Measurements from ENCODE around the gene L1TD1. TPM values are rescaled to one million over a fixed set of nuclear protein-coding genes. Genes with fewer than 3 reads are reported as not detected.
"Not testable (repeated sequence)": the region's sequence is repeated elsewhere in the genome, so short reads cannot be mapped to it uniquely, and the experiment has no call there.

L1TD1 gene
- total and polyA plus RNA-seq, 9 of the 15 experiments (the other 6 are each of a cell fraction or from before 2014, with no cell fraction given): 0.09 TPM; not detected in 8

- FAIRE-seq: no peak
- no peaks in the 10 kb centered on the region; a peak in 1 of 5 replicates for H3K27me3 ChIP-seq (ENCODE audit: control insufficient read depth in 2 of 2, insufficient read depth in 2 of 2, low read length in 2 of 2)
- 0% methylated on average over 7 of the region's 7 CpGs for WGBS (ENCODE audit: insufficient coverage, low coverage, missing lambda C conversion rate)
- no peaks in the 10 kb centered on the region for H3K9me1 ChIP-seq (ENCODE audit: control insufficient read depth, insufficient read depth, low read length)
- intact Hi-C loops (cut with micrococcal nuclease) (no loop called here), in situ Hi-C loops (cut with MboI) (loop anchor here (5.0 to 10.0 kb wide), 2 partner anchors 229 to 556 kb away; no protein-coding TSS in a partner anchor)
- H3K27ac ChIP-seq (ENCODE audit: extremely low read depth, low read depth, low read length): no peak overlapping the region
- no peaks in the 10 kb centered on the region for H4K20me1 ChIP-seq (replicated peaks; ENCODE audit: control insufficient read depth, insufficient read depth, low read length)
- no peak overlapping the region for H3K9ac ChIP-seq (ENCODE audit: insufficient read depth in 1 of 2, low read depth in 2 of 2, low read length in 2 of 2)
- ChIA-PET POLR2A (no interaction called here), CTCF (ENCODE audit: low intra/inter-chr PET ratio) (no interaction called here)
- no peak for DNase-seq (ENCODE audit: extremely low read depth in 1 of 4, low spot score in 3 of 4)
- no peak for ATAC-seq
- H3K4me1 ChIP-seq (replicated peaks in 1 of 2; ENCODE audit: control insufficient read depth in 2 of 2, insufficient read depth in 2 of 2, low read length in 2 of 2): no peaks in the 10 kb centered on the region
- H3K9me3 ChIP-seq (replicated peaks; ENCODE audit: control insufficient read depth, insufficient read depth, low read depth, low read length): no peaks in the 10 kb centered on the region
- no peak overlapping the region for H3K4me2 ChIP-seq (ENCODE audit: insufficient read depth, low read length)
- TF ChIP-seq CCAR2 (IDR thresholded peaks at IDR 0.05; ENCODE audit: low read depth, low read length): no peak
- no peak for TF ChIP-seq EWSR1 (IDR thresholded peaks at IDR 0.05; ENCODE audit: borderline replicate concordance, low read depth, partially characterized antibody)
- TF ChIP-seq FOXP4 (CRISPR knock-in tag; IDR thresholded peaks at IDR 0.05; ENCODE audit: borderline replicate concordance): no peak
- no peak for TF ChIP-seq PHF8 (IDR thresholded peaks at IDR 0.05; ENCODE audit: borderline replicate concordance, low read length)
- TF ChIP-seq DMBX1 (CRISPR knock-in tag; IDR thresholded peaks at IDR 0.05; ENCODE audit: borderline replicate concordance): no peak
- TF ChIP-seq ZNF699 (CRISPR knock-in tag; IDR thresholded peaks at IDR 0.05; ENCODE audit: insufficient replicate concordance): no peak
- no peak for TF ChIP-seq E2F4 (CRISPR knock-in tag; IDR thresholded peaks at IDR 0.05; ENCODE audit: low read depth)
- no peak for TF ChIP-seq CEBPB (tag; IDR thresholded peaks at IDR 0.05)
- TF ChIP-seq SIN3B (IDR thresholded peaks at IDR 0.05; ENCODE audit: low read depth): no peak
- no peak for TF ChIP-seq HNRNPLL (IDR thresholded peaks at IDR 0.05; ENCODE audit: low read depth, low read length, poor library complexity, severe bottlenecking)
- TF ChIP-seq SIN3A (IDR thresholded peaks at IDR 0.05; ENCODE audit: borderline replicate concordance in 2 of 2, control insufficient read depth in 1 of 2, low read depth in 2 of 2, low read length in 2 of 2): no peak
- TF ChIP-seq MEF2A (IDR thresholded peaks at IDR 0.05; ENCODE audit: control insufficient read depth, low read depth, low read length): no peak
- TF ChIP-seq ZKSCAN8 (CRISPR knock-in tag; IDR thresholded peaks at IDR 0.05): no peak
- no peak for TF ChIP-seq ZNF165 (CRISPR knock-in tag; IDR thresholded peaks at IDR 0.05; ENCODE audit: borderline replicate concordance)
- H3K4me3 ChIP-seq: no peak overlapping the region
- BruUV-seq (replicated peaks): no TSS peak
- H3K36me3 ChIP-seq (ENCODE audit: control insufficient read depth, insufficient read depth, low read length): no peaks in the 10 kb centered on the region
- no peak overlapping the region for H2AFZ ChIP-seq (ENCODE audit: low read depth, low read length)
- H3K79me2 ChIP-seq (ENCODE audit: control insufficient read depth, insufficient read depth, low read length): no peaks in the 10 kb centered on the region
These were observed 16.3 kb upstream of the L1TD1 start for GRCh38 chr1:62178372-62178771.

- POLR2A ChIA-PET; H3K9me1 ChIP-seq (ENCODE audit: control insufficient read depth, insufficient read depth, low read length); H2AFZ ChIP-seq (ENCODE audit: low read depth, low read length); BruUV-seq (replicated peaks); H3K9ac ChIP-seq (ENCODE audit: insufficient read depth in 1 of 2, low read depth in 2 of 2, low read length in 2 of 2); in situ Hi-C loops (cut with MboI); H3K36me3 ChIP-seq (ENCODE audit: control insufficient read depth, insufficient read depth, low read length); H3K9me3 ChIP-seq (replicated peaks; ENCODE audit: control insufficient read depth, insufficient read depth, low read depth, low read length); H3K27ac ChIP-seq (ENCODE audit: extremely low read depth, low read depth, low read length); intact Hi-C loops (cut with micrococcal nuclease); H3K4me2 ChIP-seq (ENCODE audit: insufficient read depth, low read length); H3K27me3 ChIP-seq (ENCODE audit: control insufficient read depth in 2 of 2, insufficient read depth in 2 of 2, low read length in 2 of 2); FAIRE-seq; H3K4me3 ChIP-seq; CTCF ChIA-PET (ENCODE audit: low intra/inter-chr PET ratio); ATAC-seq; H3K4me1 ChIP-seq (replicated peaks in 1 of 2; ENCODE audit: control insufficient read depth in 2 of 2, insufficient read depth in 2 of 2, low read length in 2 of 2); H4K20me1 ChIP-seq (replicated peaks; ENCODE audit: control insufficient read depth, insufficient read depth, low read length); DNase-seq (ENCODE audit: extremely low read depth in 1 of 4, low spot score in 3 of 4); H3K79me2 ChIP-seq (ENCODE audit: control insufficient read depth, insufficient read depth, low read length): not testable (repeated sequence)
- 0% methylated on average over 4 of the region's 4 CpGs for WGBS (ENCODE audit: insufficient coverage, low coverage, missing lambda C conversion rate)
These were observed 14.6 kb upstream of the L1TD1 start for GRCh38 chr1:62180054-62180453.
